WTC11 (cell line): ENCODE results near the gene PLEKHM3. TPM values are rescaled to one million over a fixed set of nuclear protein-coding genes. Genes with fewer than 3 reads are reported as not detected.
A peak's percentile ranks its signal among the peaks of the same experiment; 100 is the strongest.

Experiments
- ATAC-seq: fragments of 200-7000 bp; cut with Tn5 transposase; 2 replicates; pipeline ENCODE4 v1.10.0; 2021; ENCODE audit warnings: mild to moderate bottlenecking, moderate library complexity
- CTCF ChIA-PET: fragments of 300-600 bp; sonication (Branson Sonifier 250); formaldehyde crosslinking; loops from one replicate; lab custom pipeline; 2021; ENCODE audit warnings: antibody characterized with exemption; lab: Charles Lee
- POLR2A ChIA-PET: fragments of 350-600 bp; sonication (Branson Sonifier 250); formaldehyde crosslinking; loops from one replicate; lab custom pipeline; 2021; ENCODE audit warnings: antibody characterized with exemption; lab: Charles Lee
- DNase-seq: peaks from one replicate; pipeline ENCODE4 v3.0.0; 2021; ENCODE audit warnings: low spot score
- H3K27ac Mint-ChIP-seq: 2 replicates; pipeline ENCODE4 v1.8.0; 2021; ENCODE audit warnings: mixed read lengths
- H3K27me3 Mint-ChIP-seq: 2 replicates; pipeline ENCODE4 v1.8.0; 2021; ENCODE audit warnings: low read depth, mild to moderate bottlenecking, moderate library complexity, mixed read lengths
- H3K36me3 Mint-ChIP-seq: 2 replicates; pipeline ENCODE4 v1.8.0; 2021; ENCODE audit warnings: mixed read lengths
- H3K4me1 Mint-ChIP-seq: 2 replicates; pipeline ENCODE4 v1.8.0; 2022; ENCODE audit warnings: mixed read lengths
- H3K4me3 Mint-ChIP-seq: 2 replicates; pipeline ENCODE4 v1.8.0; 2021; ENCODE audit warnings: mild to moderate bottlenecking, moderate library complexity, mixed read lengths
- H3K9me3 Mint-ChIP-seq: 2 replicates; pipeline ENCODE4 v1.8.0; 2021; ENCODE audit warnings: mixed read lengths
- EMX1 ChIP-seq: fragments of 250-450 bp; sonication (Bioruptor Pico); IDR thresholded peaks from 2 replicates; pipeline ENCODE4 v1.8.0; 2021; ENCODE audit warnings: mild to moderate bottlenecking
- ESRRA ChIP-seq: sonication (generic); formaldehyde crosslinking; IDR thresholded peaks from 2 replicates; pipeline ENCODE4 v1.8.1; 2022; ENCODE audit warnings: mild to moderate bottlenecking, missing genetic modification reagents, borderline replicate concordance
- FOXJ3 ChIP-seq: sonication (generic); formaldehyde crosslinking; IDR thresholded peaks from 2 replicates; pipeline ENCODE4 v1.9.0; 2021; ENCODE audit warnings: missing genetic modification reagents, mild to moderate bottlenecking, borderline replicate concordance
- GABPB1 ChIP-seq: sonication (generic); formaldehyde crosslinking; IDR thresholded peaks from 2 replicates; pipeline ENCODE4 v1.8.1; 2023; ENCODE audit warnings: mild to moderate bottlenecking, missing genetic modification reagents
- GTF2I ChIP-seq: fragments of 250-450 bp; sonication (Bioruptor Pico); conservative IDR thresholded peaks from 2 replicates; pipeline ENCODE4 v1.4.0; 2021; ENCODE audit warnings: mild to moderate bottlenecking
- MXD4 ChIP-seq: fragments of 250-450 bp; sonication (Bioruptor Pico); IDR thresholded peaks from 2 replicates; pipeline ENCODE4 v1.8.0; 2021; ENCODE audit warnings: mild to moderate bottlenecking, moderate library complexity, borderline replicate concordance
- MYBL2 ChIP-seq: sonication (generic); formaldehyde crosslinking; IDR thresholded peaks from 2 replicates; pipeline ENCODE4 v1.8.1; 2023; ENCODE audit warnings: mild to moderate bottlenecking, moderate library complexity, missing genetic modification reagents
- NFATC4 ChIP-seq: fragments of 250-450 bp; sonication (Bioruptor Pico); IDR thresholded peaks from 2 replicates; pipeline ENCODE4 v1.9.0; 2021; ENCODE audit warnings: mild to moderate bottlenecking
- NFE2L1 ChIP-seq: sonication (generic); formaldehyde crosslinking; IDR thresholded peaks from 2 replicates; pipeline ENCODE4 v1.8.1; 2023; ENCODE audit warnings: missing genetic modification reagents
- SMAD4 ChIP-seq: sonication (generic); formaldehyde crosslinking; IDR thresholded peaks from 2 replicates; pipeline ENCODE4 v1.8.0; 2022; ENCODE audit warnings: mild to moderate bottlenecking, missing genetic modification reagents
- SOX15 ChIP-seq: fragments of 250-450 bp; sonication (Bioruptor Pico); IDR thresholded peaks from 2 replicates; pipeline ENCODE4 v1.9.0; 2021; ENCODE audit warnings: mild to moderate bottlenecking
- TEAD1 ChIP-seq: sonication (generic); formaldehyde crosslinking; IDR thresholded peaks from 2 replicates; pipeline ENCODE4 v1.8.0; 2022; ENCODE audit warnings: mild to moderate bottlenecking, missing genetic modification reagents
- ZBTB21 ChIP-seq: sonication (generic); formaldehyde crosslinking; IDR thresholded peaks from 2 replicates; pipeline ENCODE4 v1.8.1; 2023; ENCODE audit warnings: mild to moderate bottlenecking, missing genetic modification reagents, borderline replicate concordance
- ZNF263 ChIP-seq: sonication (generic); formaldehyde crosslinking; IDR thresholded peaks from 2 replicates; pipeline ENCODE4 v1.8.1; 2022; ENCODE audit warnings: low read depth, mild to moderate bottlenecking, moderate library complexity, missing genetic modification reagents
- ZNF281 ChIP-seq: sonication (generic); formaldehyde crosslinking; IDR thresholded peaks from 2 replicates; pipeline ENCODE4 v1.8.0; 2023; ENCODE audit warnings: mild to moderate bottlenecking, missing genetic modification reagents
- ZNF396 ChIP-seq: fragments of 250-450 bp; sonication (Bioruptor Pico); IDR thresholded peaks from 2 replicates; pipeline ENCODE4 v1.8.0; 2021; ENCODE audit warnings: mild to moderate bottlenecking, moderate library complexity, borderline replicate concordance
- ZNF423 ChIP-seq: fragments of 250-450 bp; sonication (Bioruptor Pico); IDR thresholded peaks from 2 replicates; pipeline ENCODE4 v2.1.2; 2022; ENCODE audit warnings: mild to moderate bottlenecking, moderate library complexity
- total RNA-seq: library from RNA; stranded (reverse); gene quantifications from 3 replicates; pipeline ENCODE4 v1.2.3, GENCODE V29; 2021
- TF ChIP-seq, protein P1 (sequence below): sonication (generic); formaldehyde crosslinking; IDR thresholded peaks from 2 replicates; pipeline ENCODE4 v1.8.1; 2022; ENCODE audit warnings: missing genetic modification reagents, borderline replicate concordance
- TF ChIP-seq, protein P2 (sequence below): fragments of 250-450 bp; sonication (Bioruptor Pico); IDR thresholded peaks from 2 replicates; pipeline ENCODE4 v1.9.0; 2021; ENCODE audit warnings: moderate library complexity, mild to moderate bottlenecking, inconsistent platforms, borderline replicate concordance
- TF ChIP-seq, protein P3 (sequence below): fragments of 250-450 bp; sonication (Bioruptor Pico); IDR thresholded peaks from 2 replicates; pipeline ENCODE4 v1.8.0; 2021; ENCODE audit warnings: mild to moderate bottlenecking
- TF ChIP-seq, protein P4 (sequence below): sonication (generic); formaldehyde crosslinking; IDR thresholded peaks from 2 replicates; pipeline ENCODE4 v1.8.0; 2022; ENCODE audit warnings: mild to moderate bottlenecking, missing genetic modification reagents

Gene PLEKHM3
- total RNA-seq, 1 experiment from 2014 or later, result 5.8 TPM

- TF ChIP-seq SMAD4 (no peak), SOX15 (CRISPR knock-in tag) (no peak), TEAD1 (CRISPR knock-in tag) (no peak), ZNF263 (no peak)
- TF ChIP-seq, protein P1, sequence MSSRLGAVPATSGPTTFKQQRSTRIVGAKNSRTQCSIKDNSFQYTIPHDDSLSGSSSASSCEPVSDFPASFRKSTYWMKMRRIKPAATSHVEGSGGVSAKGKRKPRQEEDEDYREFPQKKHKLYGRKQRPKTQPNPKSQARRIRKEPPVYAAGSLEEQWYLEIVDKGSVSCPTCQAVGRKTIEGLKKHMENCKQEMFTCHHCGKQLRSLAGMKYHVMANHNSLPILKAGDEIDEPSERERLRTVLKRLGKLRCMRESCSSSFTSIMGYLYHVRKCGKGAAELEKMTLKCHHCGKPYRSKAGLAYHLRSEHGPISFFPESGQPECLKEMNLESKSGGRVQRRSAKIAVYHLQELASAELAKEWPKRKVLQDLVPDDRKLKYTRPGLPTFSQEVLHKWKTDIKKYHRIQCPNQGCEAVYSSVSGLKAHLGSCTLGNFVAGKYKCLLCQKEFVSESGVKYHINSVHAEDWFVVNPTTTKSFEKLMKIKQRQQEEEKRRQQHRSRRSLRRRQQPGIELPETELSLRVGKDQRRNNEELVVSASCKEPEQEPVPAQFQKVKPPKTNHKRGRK, result no peak
- TF ChIP-seq, all 79 proteins: peak for 0
Observed at GRCh38 chr2:207870814-207871213, 154.5 kb downstream of the PLEKHM3 start (continued).

GRCh38 chr2:207869784-207870778 lies 155.2 kb downstream of the PLEKHM3 start:
- Mint-ChIP-seq H3K4me1 (peaks cover 16% of the 10 kb centered on the region), H3K27me3 (no peaks in the 10 kb centered on the region), H3K4me3 (no peak overlapping the region), H3K9me3 (no peaks in the 10 kb centered on the region), H3K36me3 (no peaks in the 10 kb centered on the region), H3K27ac (peak overlapping the region; percentile 55; the same call in 1 of the 2 replicates)
- peak; percentile 92 for TF ChIP-seq GABPB1 (CRISPR knock-in tag)
- no peak for TF ChIP-seq MYBL2 (CRISPR knock-in tag)
- no peak for TF ChIP-seq NFATC4
- TF ChIP-seq, protein P2, sequence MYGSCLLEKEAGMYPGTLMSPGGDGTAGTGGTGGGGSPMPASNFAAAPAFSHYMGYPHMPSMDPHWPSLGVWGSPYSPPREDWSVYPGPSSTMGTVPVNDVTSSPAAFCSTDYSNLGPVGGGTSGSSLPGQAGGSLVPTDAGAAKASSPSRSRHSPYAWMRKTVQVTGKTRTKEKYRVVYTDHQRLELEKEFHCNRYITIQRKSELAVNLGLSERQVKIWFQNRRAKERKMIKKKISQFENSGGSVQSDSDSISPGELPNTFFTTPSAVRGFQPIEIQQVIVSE, result no peak
- TF ChIP-seq ZBTB21 (CRISPR knock-in tag), result no peak
- no peak for TF ChIP-seq EMX1 (CRISPR knock-in tag)
- TF ChIP-seq, protein P3, sequence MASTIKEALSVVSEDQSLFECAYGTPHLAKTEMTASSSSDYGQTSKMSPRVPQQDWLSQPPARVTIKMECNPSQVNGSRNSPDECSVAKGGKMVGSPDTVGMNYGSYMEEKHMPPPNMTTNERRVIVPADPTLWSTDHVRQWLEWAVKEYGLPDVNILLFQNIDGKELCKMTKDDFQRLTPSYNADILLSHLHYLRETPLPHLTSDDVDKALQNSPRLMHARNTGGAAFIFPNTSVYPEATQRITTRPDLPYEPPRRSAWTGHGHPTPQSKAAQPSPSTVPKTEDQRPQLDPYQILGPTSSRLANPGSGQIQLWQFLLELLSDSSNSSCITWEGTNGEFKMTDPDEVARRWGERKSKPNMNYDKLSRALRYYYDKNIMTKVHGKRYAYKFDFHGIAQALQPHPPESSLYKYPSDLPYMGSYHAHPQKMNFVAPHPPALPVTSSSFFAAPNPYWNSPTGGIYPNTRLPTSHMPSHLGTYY, result no peak
- no peak for TF ChIP-seq FOXJ3
- DNase-seq, result no peak
- ATAC-seq, result no peak
- POLR2A ChIA-PET, result no interaction called here
- CTCF ChIA-PET, result interaction anchor here (0.6 to 2.4 kb wide), 3 partner anchors 104 to 219 kb away, joined by 3 to 7 read pairs (median 5); no protein-coding TSS in a partner anchor

DNA sequence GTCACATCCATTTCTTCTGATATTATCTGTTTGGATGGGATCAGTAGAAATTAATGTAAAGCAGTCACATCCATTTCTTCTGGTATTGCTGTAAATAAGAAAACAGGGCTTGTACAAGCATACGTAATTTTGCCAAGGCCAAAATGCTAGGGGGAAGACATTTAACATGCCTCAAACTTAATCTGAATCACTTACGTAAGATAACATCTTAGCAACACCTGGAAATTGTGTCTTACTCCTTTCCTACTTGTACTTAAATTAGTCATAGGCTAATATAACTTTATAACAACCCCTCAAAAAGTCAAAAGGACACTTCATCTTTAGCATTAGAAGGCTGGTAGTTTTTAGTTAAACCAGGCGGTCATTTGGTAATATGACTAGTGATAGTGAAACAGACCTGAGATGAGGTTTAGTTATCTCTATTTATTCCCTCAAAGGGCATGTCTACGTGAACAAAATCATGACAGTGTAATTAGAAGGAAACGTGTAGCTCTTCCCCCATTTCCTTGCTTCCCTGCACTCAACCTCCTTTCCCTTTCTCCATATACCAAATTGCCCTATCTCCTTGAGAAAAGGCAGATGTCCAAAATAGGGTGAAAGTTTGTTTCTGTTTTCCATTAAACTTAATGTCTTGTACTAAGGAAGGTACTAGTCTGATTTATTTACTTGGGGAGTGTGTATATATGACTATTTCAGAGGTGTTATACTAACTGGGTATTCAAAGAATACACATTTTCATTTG lies 156.3 kb downstream of the PLEKHM3 start:
- Mint-ChIP-seq H3K4me1 (peaks cover 16% of the 10 kb centered on the region), H3K36me3 (no peaks in the 10 kb centered on the region), H3K27me3 (no peaks in the 10 kb centered on the region), H3K27ac (no peak overlapping the region), H3K9me3 (no peaks in the 10 kb centered on the region), H3K4me3 (no peak overlapping the region)
- POLR2A ChIA-PET, result no interaction called here
- ATAC-seq, result no peak
- DNase-seq, result no peak
- TF ChIP-seq ZNF423 (CRISPR knock-in tag) (no peak), GTF2I (CRISPR knock-in tag) (no peak), ESRRA (no peak)
- CTCF ChIA-PET, result interaction anchor here (0.9 kb wide), 1 partner anchor 103 kb away, joined by 5 read pairs; no protein-coding TSS in a partner anchor

- no peak for ATAC-seq
- ChIA-PET CTCF (interaction anchor here (1.0 kb wide), 1 partner anchor 29 kb away, joined by 3 read pairs; no protein-coding TSS in a partner anchor), POLR2A (interaction anchor here (0.6 kb wide), 1 partner anchor 327 kb away, joined by 13 read pairs; no protein-coding TSS in a partner anchor)
- H3K4me3 Mint-ChIP-seq, result no peak overlapping the region
- no peaks in the 10 kb centered on the region for H3K9me3 Mint-ChIP-seq
- H3K36me3 Mint-ChIP-seq, result no peaks in the 10 kb centered on the region
- DNase-seq, result no peak
- H3K27ac Mint-ChIP-seq, result no peak overlapping the region
- peaks cover 11% of the 10 kb centered on the region for H3K4me1 Mint-ChIP-seq
- no peaks in the 10 kb centered on the region for H3K27me3 Mint-ChIP-seq
- TF ChIP-seq NFE2L1 (no peak), SMAD4 (no peak), ZNF396 (no peak), TEAD1 (CRISPR knock-in tag) (no peak), ZBTB21 (CRISPR knock-in tag) (no peak), ZNF281 (CRISPR knock-in tag) (no peak), SOX15 (CRISPR knock-in tag) (no peak), MXD4 (CRISPR knock-in tag) (no peak)
- TF ChIP-seq, protein P4, sequence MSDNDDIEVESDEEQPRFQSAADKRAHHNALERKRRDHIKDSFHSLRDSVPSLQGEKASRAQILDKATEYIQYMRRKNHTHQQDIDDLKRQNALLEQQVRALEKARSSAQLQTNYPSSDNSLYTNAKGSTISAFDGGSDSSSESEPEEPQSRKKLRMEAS, result no peak
- TF ChIP-seq, protein P3, result no peak
Observed at GRCh38 chr2:207867905-207868304, 157.4 kb downstream of the PLEKHM3 start.
